ENCODE measurements around the gene SEMA6C. TPM values are rescaled to one million over a fixed set of nuclear protein-coding genes. Genes with fewer than 3 reads are reported as not detected.

SEMA6C gene
- total and polyA plus RNA-seq, 2 of the 13 experiments (the other 11 are each of a cell fraction or from before 2014, with no cell fraction given), result 1.4 to 2.9 TPM

DNA sequence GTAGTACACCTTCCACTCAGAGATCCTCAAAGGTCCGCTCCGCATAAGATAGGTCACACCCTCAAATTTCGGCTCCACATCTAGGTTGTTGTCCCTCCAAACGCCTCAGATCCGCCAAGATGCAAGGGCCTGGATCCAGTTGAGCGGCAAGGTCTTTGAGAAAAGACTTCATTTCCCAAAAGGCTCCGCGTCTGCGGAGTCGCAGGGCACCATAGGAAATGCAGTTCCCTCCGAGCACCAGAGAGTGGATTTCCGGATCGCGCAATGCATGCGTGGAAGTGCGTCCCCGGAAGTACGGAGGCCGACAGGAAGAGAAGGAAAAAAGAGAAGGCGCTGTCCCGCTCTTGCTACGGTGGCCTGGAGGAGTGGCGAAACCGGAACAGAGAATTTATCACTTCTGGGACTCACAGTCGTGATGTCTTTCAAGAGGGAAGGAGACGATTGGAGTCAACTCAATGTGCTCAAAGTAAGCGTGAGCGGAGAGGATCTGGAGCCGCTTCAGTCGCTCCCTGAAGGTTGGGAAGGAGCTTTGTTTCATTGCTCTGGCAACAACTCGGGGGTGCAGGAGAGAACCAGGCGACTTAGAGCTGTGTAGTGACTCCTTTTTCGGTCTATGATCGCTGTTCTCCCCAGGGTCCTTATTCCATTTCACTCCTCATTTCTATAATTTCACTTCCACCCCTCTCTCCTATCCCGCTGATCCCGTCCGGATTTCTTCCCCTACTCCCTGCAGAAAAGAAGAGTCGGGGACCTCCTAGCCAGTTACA lies 19.5 kb upstream of the SEMA6C start, which contains the start of the genes LYSMD1 and SCNM1 (continued):
- TF ChIP-seq ZNF124 (CRISPR knock-in tag; IDR thresholded peaks at IDR 0.05), result peak; percentile 83; the same call in 1 of the 2 replicates
- TF ChIP-seq, protein P1, sequence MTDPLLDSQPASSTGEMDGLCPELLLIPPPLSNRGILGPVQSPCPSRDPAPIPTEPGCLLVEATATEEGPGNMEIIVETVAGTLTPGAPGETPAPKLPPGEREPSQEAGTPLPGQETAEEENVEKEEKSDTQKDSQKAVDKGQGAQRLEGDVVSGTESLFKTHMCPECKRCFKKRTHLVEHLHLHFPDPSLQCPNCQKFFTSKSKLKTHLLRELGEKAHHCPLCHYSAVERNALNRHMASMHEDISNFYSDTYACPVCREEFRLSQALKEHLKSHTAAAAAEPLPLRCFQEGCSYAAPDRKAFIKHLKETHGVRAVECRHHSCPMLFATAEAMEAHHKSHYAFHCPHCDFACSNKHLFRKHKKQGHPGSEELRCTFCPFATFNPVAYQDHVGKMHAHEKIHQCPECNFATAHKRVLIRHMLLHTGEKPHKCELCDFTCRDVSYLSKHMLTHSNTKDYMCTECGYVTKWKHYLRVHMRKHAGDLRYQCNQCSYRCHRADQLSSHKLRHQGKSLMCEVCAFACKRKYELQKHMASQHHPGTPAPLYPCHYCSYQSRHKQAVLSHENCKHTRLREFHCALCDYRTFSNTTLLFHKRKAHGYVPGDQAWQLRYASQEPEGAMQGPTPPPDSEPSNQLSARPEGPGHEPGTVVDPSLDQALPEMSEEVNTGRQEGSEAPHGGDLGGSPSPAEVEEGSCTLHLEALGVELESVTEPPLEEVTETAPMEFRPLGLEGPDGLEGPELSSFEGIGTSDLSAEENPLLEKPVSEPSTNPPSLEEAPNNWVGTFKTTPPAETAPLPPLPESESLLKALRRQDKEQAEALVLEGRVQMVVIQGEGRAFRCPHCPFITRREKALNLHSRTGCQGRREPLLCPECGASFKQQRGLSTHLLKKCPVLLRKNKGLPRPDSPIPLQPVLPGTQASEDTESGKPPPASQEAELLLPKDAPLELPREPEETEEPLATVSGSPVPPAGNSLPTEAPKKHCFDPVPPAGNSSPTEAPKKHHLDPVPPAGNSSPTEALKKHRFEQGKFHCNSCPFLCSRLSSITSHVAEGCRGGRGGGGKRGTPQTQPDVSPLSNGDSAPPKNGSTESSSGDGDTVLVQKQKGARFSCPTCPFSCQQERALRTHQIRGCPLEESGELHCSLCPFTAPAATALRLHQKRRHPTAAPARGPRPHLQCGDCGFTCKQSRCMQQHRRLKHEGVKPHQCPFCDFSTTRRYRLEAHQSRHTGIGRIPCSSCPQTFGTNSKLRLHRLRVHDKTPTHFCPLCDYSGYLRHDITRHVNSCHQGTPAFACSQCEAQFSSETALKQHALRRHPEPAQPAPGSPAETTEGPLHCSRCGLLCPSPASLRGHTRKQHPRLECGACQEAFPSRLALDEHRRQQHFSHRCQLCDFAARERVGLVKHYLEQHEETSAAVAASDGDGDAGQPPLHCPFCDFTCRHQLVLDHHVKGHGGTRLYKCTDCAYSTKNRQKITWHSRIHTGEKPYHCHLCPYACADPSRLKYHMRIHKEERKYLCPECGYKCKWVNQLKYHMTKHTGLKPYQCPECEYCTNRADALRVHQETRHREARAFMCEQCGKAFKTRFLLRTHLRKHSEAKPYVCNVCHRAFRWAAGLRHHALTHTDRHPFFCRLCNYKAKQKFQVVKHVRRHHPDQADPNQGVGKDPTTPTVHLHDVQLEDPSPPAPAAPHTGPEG (CRISPR knock-in tag; IDR thresholded peaks at IDR 0.05), result 0 out of 2 replicates have a peak, but pooled peaks have one; percentile 72
- TF ChIP-seq, protein P2, sequence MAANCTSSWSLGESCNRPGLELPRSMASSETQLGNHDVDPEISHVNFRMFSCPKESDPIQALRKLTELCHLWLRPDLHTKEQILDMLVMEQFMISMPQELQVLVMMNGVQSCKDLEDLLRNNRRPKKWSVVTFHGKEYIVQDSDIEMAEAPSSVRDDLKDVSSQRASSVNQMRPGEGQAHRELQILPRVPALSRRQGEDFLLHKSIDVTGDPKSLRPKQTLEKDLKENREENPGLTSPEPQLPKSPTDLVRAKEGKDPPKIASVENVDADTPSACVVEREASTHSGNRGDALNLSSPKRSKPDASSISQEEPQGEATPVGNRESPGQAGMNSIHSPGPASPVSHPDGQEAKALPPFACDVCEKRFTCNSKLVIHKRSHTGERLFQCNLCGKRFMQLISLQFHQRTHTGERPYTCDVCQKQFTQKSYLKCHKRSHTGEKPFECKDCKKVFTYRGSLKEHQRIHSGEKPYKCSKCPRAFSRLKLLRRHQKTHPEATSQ (CRISPR knock-in tag; IDR thresholded peaks at IDR 0.05; ENCODE audit: borderline replicate concordance), result 0 out of 2 replicates have a peak, but pooled peaks have one; percentile 64
- no peak for TF ChIP-seq RARA (CRISPR knock-in tag; IDR thresholded peaks at IDR 0.05)
- TF ChIP-seq SMAD1 (CRISPR knock-in tag; IDR thresholded peaks at IDR 0.05; ENCODE audit: borderline replicate concordance, low read depth), result no peak
- TF ChIP-seq AKNA (CRISPR knock-in tag; IDR thresholded peaks at IDR 0.05; ENCODE audit: borderline replicate concordance), result no peak
- TF ChIP-seq SUZ12 (IDR thresholded peaks at IDR 0.05; ENCODE audit: low read depth, low read length), result peak; percentile 96
- TF ChIP-seq POLR2A (IDR thresholded peaks at IDR 0.05; ENCODE audit: insufficient read depth in 1 of 2, low read depth in 2 of 2, low read length in 2 of 2), result peak; percentile 63 to 73
- TF ChIP-seq HCFC1 (IDR thresholded peaks at IDR 0.05; ENCODE audit: low read depth, low read length), result peak; percentile 99
- peak; percentile 57 for TF ChIP-seq NFYB (CRISPR knock-in tag; IDR thresholded peaks at IDR 0.05)
- no peak for TF ChIP-seq DBP (CRISPR knock-in tag; IDR thresholded peaks at IDR 0.05; ENCODE audit: not compliant biosample characterization)
- TF ChIP-seq RORA (CRISPR knock-in tag; IDR thresholded peaks at IDR 0.05), result no peak
- TF ChIP-seq ZZZ3 (CRISPR knock-in tag; IDR thresholded peaks at IDR 0.05; ENCODE audit: borderline replicate concordance), result peak; percentile 96; the same call in 1 of the 2 replicates
- TF ChIP-seq KMT2A (CRISPR knock-in tag; IDR thresholded peaks at IDR 0.05), result peak; percentile 78; the same call in 1 of the 2 replicates
- peak; percentile 71; the same call in 1 of the 2 replicates for TF ChIP-seq ZNF766 (CRISPR knock-in tag; IDR thresholded peaks at IDR 0.05; ENCODE audit: borderline replicate concordance)
- TF ChIP-seq ZKSCAN8 (CRISPR knock-in tag; IDR thresholded peaks at IDR 0.05; ENCODE audit: borderline replicate concordance), result peak; percentile 67
